Endometrial microvascular endothelial cells (primary cell): ENCODE results near the gene PPP1R17. TPM values are rescaled to one million over a fixed set of nuclear protein-coding genes. Genes with fewer than 3 reads are reported as not detected.

ENCODE experiments used
- in situ Hi-C: cut with HindIII; loops from 2 replicates; pipeline ENCODE4 v1.10.0; 2017; ENCODE audit warnings: low sequenced_read_pairs, low pct_unique_long_range_greater_than_20kb; ENCODE audit errors: inconsistent ontology term
- total RNA-seq: library from RNA; depleted of rRNA; stranded (reverse); fragments of >200 nt; gene quantifications from one replicate; pipeline ENCODE4 v1.2.3, GENCODE V29; 2015; ENCODE audit errors: inconsistent ontology term

The PPP1R17 gene
- total RNA-seq, 1 donor from 2014 or later: not detected

- in situ Hi-C loops: no loop called here
Measured at GRCh38 chr7:31692871-31693270, 5.9 kb downstream of the PPP1R17 start.

GRCh38 chr7:31695859-31696614 is 9.0 kb downstream of the PPP1R17 start:
- in situ Hi-C loops: no loop called here

GRCh38 chr7:31699050-31699449 is 12.0 kb downstream of the PPP1R17 start:
- in situ Hi-C loops: no loop called here

DNA sequence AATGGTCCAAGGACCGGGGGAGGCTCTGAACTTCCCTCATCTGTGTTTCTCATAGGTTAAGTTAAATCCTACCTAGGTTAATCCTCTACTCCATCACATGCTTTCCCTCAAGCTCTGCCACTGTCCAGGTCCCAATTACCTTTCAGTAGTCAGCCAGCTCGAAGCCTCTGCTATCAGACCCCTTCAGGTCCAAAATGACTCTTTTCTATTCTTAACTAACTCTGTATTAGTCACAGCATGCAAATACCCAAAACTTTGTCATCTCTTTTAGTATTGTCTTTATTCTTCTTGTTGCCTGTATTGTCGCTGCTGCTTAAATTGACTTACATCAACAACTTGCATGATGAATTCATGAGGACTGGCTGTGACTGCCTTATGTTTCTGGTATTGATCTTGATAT is 15.3 kb downstream of the PPP1R17 start:
- in situ Hi-C loops: no loop called here

- in situ Hi-C loops: no loop called here
Measured at GRCh38 chr7:31705377-31705776, 18.4 kb downstream of the PPP1R17 start.

DNA sequence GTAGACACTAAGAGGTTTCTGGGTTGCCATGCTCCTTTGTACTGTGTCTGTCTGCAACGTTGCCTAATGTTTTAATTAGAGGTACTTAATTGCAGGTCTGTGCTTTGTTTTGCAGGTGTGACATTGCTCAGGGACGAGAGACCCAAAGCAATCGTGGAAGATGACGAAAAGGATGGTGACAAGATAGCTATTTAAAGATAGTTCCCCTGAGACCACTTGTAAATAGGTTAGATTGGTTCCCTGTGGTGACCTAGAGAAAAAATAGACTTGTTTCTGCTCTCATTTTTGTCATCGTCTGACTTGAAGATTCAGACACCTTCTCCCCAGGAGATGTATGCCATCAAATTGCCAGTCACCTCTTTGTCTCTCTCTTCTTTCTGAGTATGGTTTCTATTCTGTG is 20.1 kb downstream of the PPP1R17 start:
- in situ Hi-C loops: no loop called here

GRCh38 chr7:31710171-31710570 is 23.2 kb downstream of the PPP1R17 start:
- in situ Hi-C loops: no loop called here

- in situ Hi-C loops: no loop called here
Measured at GRCh38 chr7:31716355-31716754, 29.3 kb downstream of the PPP1R17 start.

DNA sequence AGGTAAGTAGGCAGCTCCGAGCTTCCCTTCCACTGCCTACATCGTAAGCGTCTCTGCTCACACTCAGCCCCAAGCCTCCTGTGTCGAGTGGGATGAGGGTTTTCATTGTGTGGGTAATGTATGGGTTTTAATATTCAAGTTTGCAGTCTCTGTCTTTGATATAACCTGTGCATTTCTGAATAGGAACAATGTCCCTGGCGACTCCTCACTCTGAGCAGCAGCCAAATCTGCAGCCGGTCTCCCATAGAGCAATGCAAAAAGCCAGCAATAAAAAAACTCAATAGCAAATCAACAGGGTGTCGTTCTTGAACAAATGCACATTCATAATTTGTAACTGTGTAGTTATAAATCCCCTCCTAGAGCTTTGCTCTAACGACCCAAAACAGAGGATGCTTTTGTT is 33.4 kb downstream of the PPP1R17 start:
- in situ Hi-C loops: no loop called here

DNA sequence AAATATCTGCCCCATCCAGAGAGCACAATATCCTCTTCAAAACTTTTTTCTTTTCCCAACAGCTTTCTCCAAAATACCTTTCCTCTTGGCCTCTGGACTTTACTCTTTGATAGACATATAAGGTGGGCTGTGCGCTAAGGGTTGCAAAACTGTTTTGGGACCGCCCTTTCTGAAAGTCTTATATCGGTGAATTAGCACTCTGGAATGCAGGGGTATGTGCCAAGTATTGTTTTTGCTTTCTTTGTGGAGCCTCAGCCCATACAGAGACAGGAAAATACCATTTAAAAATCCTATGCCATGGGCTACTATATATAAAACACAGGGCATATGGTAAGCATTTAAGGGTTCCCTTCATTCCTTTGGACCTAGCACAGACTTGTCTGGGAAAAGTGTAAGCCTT is 37.7 kb downstream of the PPP1R17 start:
- in situ Hi-C loops: no loop called here

GRCh38 chr7:31729195-31729804 is 42.3 kb downstream of the PPP1R17 start:
- in situ Hi-C loops: no loop called here

- in situ Hi-C loops: no loop called here
Measured at GRCh38 chr7:31734456-31734855, 47.4 kb downstream of the PPP1R17 start.

GRCh38 chr7:31735991-31736982 is 49.3 kb downstream of the PPP1R17 start:
- in situ Hi-C loops: no loop called here

GRCh38 chr7:31741852-31742251 is 54.8 kb downstream of the PPP1R17 start:
- in situ Hi-C loops: no loop called here

GRCh38 chr7:31744294-31744874 is 57.4 kb downstream of the PPP1R17 start:
- in situ Hi-C loops: no loop called here

- in situ Hi-C loops: no loop called here
Measured at GRCh38 chr7:31747553-31747952, 60.5 kb downstream of the PPP1R17 start.

GRCh38 chr7:31748084-31748483 is 61.1 kb downstream of the PPP1R17 start:
- in situ Hi-C loops: no loop called here

- in situ Hi-C loops: no loop called here
Measured at GRCh38 chr7:31751726-31752125, 64.7 kb downstream of the PPP1R17 start.
